ENCODE data around the gene DVL1.
"Not testable (repeated sequence)": the region's sequence is repeated elsewhere in the genome, so short reads cannot be mapped to it uniquely, and the experiment has no call there.

Gene DVL1

GRCh38 chr1:1373051-1373814 is 24.0 kb upstream of the DVL1 start:
- no peak for DNase-seq

GRCh38 chr1:1371746-1372711 is 22.8 kb upstream of the DVL1 start:
- DNase-seq: no peak

GRCh38 chr1:1371364-1371745 is 22.1 kb upstream of the DVL1 start:
- DNase-seq: no peak

GRCh38 chr1:1370771-1371300 is 21.6 kb upstream of the DVL1 start:
- DNase-seq: no peak

- not testable (repeated sequence) for DNase-seq
Measured at GRCh38 chr1:1370094-1370493, 20.9 kb upstream of the DVL1 start.

GRCh38 chr1:1367315-1367714 is 18.1 kb upstream of the DVL1 start:
- no peak for DNase-seq

- no peak for DNase-seq
Measured at GRCh38 chr1:1366699-1367066, 17.5 kb upstream of the DVL1 start.

GRCh38 chr1:1365875-1366698 is 16.9 kb upstream of the DVL1 start:
- DNase-seq: no peak

- no peak for DNase-seq
Measured at GRCh38 chr1:1364266-1364665, 15.0 kb upstream of the DVL1 start.

GRCh38 chr1:1361982-1362423 is 12.8 kb upstream of the DVL1 start:
- DNase-seq: no peak

GRCh38 chr1:1361233-1361981 is 12.2 kb upstream of the DVL1 start:
- no peak for DNase-seq

- DNase-seq: no peak
Measured at GRCh38 chr1:1360506-1361169, 11.4 kb upstream of the DVL1 start.

- no peak for DNase-seq
Measured at GRCh38 chr1:1359664-1360468, 10.6 kb upstream of the DVL1 start.

- DNase-seq: no peak
Measured at GRCh38 chr1:1359308-1359663, 10.1 kb upstream of the DVL1 start.

GRCh38 chr1:1358433-1359271 is 9.4 kb upstream of the DVL1 start, which contains the start of gene MXRA8:
Gene MXRA8 (minus strand): TSS chr1:1358555. CDS start chr1:1358504, 51 bp downstream.
- no peak for DNase-seq

GRCh38 chr1:1357871-1358432 is 8.7 kb upstream of the DVL1 start:
- DNase-seq: no peak

- DNase-seq: no peak
Measured at GRCh38 chr1:1356796-1357401, 7.7 kb upstream of the DVL1 start.

- DNase-seq: no peak
Measured at GRCh38 chr1:1356166-1356795, 7.1 kb upstream of the DVL1 start.
